Measurements from ENCODE around the gene TNFRSF19.
"Not testable (repeated sequence)": the region's sequence is repeated elsewhere in the genome, so short reads cannot be mapped to it uniquely, and the experiment has no call there.

TNFRSF19 gene

DNA sequence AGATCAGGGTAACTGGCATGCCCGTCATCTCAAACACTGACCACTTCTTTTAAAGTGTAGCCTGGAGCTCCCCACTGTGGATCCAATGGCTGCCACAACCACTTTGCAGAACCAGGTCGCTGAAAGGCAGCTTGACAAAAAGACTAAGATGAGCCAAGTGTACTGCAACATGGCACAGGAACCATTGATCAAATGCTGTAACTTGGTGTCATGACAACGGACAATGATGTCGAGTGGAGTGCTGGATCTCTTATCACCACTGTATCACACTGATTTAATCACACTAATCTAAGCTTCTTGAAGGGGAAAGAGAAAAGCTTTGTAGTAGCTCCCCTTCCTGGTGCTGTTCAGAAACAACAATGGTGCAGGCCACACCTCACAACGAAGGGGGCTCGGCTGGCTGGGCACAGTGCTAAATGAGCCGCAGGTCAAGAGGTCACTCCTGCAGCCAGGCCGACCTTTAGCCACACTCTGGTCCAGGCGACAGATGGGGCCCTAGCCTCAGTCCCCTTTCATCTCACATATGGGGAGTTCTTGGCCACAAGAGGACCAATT, 2.2 kb upstream of the TNFRSF19 start:
- no peak for DNase-seq (ENCODE audit: low spot score)

- DNase-seq (ENCODE audit: low spot score) = no peak
Measured at GRCh38 chr13:23570921-23571315, 706 bp downstream of the TNFRSF19 start.

- DNase-seq (ENCODE audit: low spot score) = no peak
Measured at GRCh38 chr13:23571431-23571830, 1.2 kb downstream of the TNFRSF19 start.

GRCh38 chr13:23572836-23573235, 2.6 kb downstream of the TNFRSF19 start:
- no peak for DNase-seq (ENCODE audit: low spot score)

DNA sequence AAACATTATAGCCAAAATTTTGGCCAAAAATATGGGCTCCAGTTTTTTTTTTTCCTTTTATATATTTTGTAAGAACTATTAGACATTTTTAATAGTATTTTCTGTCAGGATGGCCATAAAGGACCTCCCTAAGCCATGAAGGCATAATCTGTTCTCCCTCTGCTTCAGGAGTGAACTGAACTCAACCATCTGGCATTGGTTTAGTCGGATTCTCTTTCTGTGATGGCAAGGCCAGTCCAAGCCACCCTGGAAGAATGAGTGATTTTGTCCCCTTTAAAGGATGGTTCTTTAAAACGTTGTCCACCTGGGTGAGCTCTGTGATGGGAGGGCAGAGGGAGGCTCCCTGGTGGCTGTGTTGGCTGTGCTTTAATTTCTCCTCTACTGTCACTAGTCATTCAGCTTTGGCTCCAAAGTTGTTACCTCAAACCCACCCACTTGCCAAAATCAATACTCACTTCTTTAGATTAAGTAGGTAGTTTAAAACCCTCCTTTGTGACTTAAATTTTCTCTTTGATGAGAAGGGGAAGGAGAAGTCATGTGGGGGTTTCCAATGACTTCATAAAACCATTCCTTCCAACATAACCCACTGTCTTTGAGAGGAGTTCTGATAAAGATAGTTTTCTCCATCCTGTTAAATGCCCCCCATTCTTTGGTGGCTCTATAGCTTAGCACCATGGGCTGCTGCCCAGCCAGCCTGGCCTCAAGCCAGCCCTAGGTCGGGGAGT, 4.4 kb downstream of the TNFRSF19 start:
- no peak for DNase-seq (ENCODE audit: low spot score)

DNA sequence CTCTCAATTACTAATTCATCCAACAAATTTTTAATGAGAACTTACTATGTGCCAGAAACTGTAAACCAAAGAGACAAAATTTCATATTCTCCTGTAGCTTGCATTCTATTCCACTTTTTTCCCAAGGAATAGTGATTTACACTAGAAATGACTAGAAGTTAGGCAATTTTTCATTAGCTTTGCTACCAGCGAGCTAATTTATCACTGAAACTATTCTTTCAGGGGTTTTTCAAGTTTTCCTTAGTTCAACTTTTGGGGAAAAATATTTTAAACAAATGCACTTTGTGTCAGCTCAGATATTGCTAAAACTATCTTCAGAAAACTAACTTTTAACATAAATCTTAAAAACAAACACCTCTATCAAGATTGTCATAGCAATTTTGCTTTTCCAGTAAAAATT, 5.4 kb downstream of the TNFRSF19 start:
- no peak for DNase-seq (ENCODE audit: low spot score)

- no peak for DNase-seq (ENCODE audit: low spot score)
Measured at GRCh38 chr13:23578411-23579071, 8.3 kb downstream of the TNFRSF19 start.

- DNase-seq (ENCODE audit: low spot score) = peak; percentile 69
Measured at GRCh38 chr13:23579072-23579895, 9.1 kb downstream of the TNFRSF19 start.

GRCh38 chr13:23579896-23580683, 9.9 kb downstream of the TNFRSF19 start:
- no peak for DNase-seq (ENCODE audit: low spot score)

- no peak for DNase-seq (ENCODE audit: low spot score)
Measured at GRCh38 chr13:23580684-23581060, 10.5 kb downstream of the TNFRSF19 start.

DNA sequence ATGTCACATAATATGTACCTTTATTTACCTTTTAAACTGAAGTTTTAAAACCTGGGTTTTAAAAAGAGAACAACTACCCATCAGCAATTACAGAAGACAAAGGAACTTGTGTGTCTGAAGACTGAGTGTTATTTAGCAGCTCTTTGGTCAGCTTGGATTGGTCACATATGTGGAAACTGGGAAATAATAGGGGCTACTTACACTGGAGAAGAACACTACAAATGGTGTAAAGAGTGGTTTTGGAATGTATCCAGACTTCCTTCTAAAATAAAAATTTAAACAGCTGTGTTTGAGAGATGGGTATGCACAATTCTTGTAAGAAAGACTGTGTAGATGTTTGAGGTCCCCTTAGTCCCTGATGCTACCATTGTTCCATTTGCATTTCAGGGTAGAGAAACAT, 13.3 kb downstream of the TNFRSF19 start:
- no peak for DNase-seq (ENCODE audit: low spot score)

- no peak for DNase-seq (ENCODE audit: low spot score)
Measured at GRCh38 chr13:23584275-23584674, 14.1 kb downstream of the TNFRSF19 start.

GRCh38 chr13:23586336-23586735, 16.1 kb downstream of the TNFRSF19 start:
- no peak for DNase-seq (ENCODE audit: low spot score)

GRCh38 chr13:23588666-23589065, 18.5 kb downstream of the TNFRSF19 start:
- DNase-seq (ENCODE audit: low spot score) = no peak

DNA sequence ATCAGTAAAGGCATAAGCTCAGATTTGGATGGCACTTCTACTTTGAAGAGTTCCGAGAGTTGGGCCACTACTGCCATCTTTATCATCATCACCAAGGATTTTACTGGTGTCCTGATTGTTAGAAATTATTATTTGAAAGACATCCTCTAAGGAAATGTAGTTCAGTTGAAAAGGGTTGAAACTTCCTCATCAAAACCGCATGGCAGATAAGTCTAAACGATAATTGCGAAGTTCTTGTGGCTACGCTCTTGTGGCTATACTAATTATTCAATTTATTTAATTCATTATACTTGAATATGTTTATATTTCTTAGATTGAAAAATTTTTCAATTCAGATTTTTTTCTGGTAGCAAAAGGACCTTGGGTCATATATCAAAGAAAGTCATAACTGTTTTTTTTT, 22.4 kb downstream of the TNFRSF19 start:
- DNase-seq (ENCODE audit: low spot score) = no peak

GRCh38 chr13:23593148-23593547, 22.9 kb downstream of the TNFRSF19 start:
- no peak for DNase-seq (ENCODE audit: low spot score)

- DNase-seq (ENCODE audit: low spot score) = not testable (repeated sequence)
Measured at GRCh38 chr13:23594290-23594689, 24.1 kb downstream of the TNFRSF19 start.

- DNase-seq (ENCODE audit: low spot score) = no peak
Measured at GRCh38 chr13:23598369-23598768, 28.2 kb downstream of the TNFRSF19 start.

GRCh38 chr13:23599083-23599925, 29.1 kb downstream of the TNFRSF19 start:
- DNase-seq (ENCODE audit: low spot score) = no peak

DNA sequence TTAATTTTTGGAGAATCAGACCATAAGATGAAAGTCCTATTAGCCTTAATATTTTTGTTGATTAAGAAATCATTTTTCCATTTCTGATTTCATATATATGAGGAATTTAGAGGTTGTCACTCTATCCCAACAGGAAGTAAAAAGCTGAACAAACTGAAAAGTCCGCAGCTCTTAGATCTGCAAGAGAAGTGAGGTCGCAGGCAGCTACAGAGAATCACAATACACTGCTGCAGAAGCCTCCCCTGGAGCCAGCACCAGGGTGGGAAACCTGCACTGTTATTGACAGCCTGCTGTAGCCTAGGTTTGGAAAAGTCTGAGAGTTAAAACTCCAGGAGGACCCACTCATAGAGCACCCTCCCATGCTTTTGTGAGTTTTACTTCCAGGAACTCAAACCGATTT, 29.9 kb downstream of the TNFRSF19 start:
- no peak for DNase-seq (ENCODE audit: low spot score)

- DNase-seq (ENCODE audit: low spot score) = no peak
Measured at GRCh38 chr13:23600534-23600933, 30.3 kb downstream of the TNFRSF19 start.
